Stimulated activated CD4-positive, alpha-beta T cell treated with anti-CD3 and anti-CD28 coated beads, Interleukin-1b, Interleukin-23, amount 100 ng/mL, for 24 hours (primary cell): Measurements from ENCODE around the gene SPTB.

Source experiments
- DNase-seq, 4 experiments: peaks; one replicate each; pipeline ENCODE4 v3.0.0-alpha.2; 2020; ENCODE audit warnings: low read depth in 4 of 4, low spot score in 1 of 4

SPTB gene

DNA sequence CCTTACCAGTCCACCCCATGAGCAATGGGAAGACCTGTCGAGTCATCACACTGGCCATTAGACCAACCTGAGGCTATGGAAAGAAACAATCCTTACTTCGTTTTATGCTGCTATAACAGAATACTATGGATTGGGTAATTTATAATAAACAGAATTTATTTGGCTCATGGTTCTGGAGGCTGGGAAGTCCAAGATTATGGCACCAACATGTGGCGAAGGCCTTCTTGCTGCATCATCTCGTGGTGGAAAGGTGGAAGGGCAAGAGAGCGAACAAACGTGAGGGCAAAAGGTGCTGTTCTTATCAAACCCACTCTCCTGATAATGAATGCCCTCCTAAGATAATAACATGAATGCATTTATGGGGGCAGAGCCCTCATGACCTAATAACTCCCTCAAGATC, 9.6 kb upstream of the SPTB start:
- no peak for DNase-seq

GRCh38 chr14:64885559-64885958, 5.9 kb upstream of the SPTB start:
- no peak for DNase-seq

GRCh38 chr14:64880221-64881121, 764 bp upstream of the SPTB start:
- DNase-seq = peak in 3 of 4 experiments; percentile 21 to 57 (median 44)

DNA sequence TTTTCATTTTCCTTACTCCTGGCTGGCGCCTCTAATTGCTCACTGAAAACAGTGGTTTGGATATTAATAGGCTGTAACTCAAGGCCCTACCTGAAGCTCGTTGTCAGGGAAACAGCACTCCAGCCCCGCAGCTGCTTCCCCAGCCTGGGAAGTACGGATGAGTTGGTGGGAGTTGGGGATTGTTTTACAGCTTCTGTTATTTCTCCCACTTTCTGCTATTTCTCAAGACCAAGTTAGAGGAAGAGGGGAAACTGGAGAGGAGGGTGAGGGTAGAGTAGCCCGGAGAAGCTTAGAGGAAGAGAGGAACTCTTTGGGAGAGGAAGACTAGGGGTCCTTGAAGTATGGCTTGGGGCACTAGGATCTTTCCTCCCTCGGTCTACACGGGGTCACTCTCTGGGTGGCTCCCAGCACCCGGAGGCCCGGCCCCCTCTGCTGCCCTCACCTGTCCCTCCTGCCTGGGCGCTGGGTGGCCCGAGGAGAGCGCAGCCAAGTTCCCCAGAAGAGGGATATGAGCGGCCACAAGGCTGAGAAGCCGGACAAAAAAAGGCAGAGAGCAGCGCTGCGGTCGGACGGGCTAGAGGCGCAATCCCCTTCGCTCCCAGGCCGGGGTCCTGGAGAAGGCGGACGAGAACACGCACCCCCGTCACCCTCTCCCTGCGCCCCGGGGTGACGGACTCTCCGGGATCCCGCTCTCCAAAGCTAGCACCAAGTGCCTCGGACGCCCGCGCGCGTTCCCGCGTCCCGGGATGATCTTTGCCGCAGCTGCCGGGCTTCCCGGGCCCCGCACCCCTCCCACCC, 671 bp downstream of the SPTB start:
- DNase-seq = no peak

- no peak for DNase-seq
Observed at GRCh38 chr14:64877846-64878245, 1.9 kb downstream of the SPTB start.

DNA sequence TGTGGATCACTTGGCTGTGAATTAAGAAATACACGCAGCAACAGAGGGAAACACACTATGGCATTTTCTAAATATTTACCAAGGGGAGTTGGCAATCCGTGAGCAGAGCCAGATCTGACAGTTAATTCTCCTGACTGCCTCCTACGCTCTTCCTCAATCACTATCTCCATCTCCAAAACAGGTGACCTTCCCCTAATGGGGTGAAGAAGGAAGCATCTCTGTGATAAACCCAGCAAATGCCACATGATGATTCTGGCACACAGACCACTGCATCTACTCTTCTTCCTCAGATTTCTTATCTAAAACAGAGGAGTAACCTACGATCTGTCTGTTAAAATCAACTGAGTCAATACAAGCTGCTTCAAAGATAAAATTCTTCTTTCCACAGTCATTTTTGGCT, 4.4 kb downstream of the SPTB start:
- no peak for DNase-seq

DNA sequence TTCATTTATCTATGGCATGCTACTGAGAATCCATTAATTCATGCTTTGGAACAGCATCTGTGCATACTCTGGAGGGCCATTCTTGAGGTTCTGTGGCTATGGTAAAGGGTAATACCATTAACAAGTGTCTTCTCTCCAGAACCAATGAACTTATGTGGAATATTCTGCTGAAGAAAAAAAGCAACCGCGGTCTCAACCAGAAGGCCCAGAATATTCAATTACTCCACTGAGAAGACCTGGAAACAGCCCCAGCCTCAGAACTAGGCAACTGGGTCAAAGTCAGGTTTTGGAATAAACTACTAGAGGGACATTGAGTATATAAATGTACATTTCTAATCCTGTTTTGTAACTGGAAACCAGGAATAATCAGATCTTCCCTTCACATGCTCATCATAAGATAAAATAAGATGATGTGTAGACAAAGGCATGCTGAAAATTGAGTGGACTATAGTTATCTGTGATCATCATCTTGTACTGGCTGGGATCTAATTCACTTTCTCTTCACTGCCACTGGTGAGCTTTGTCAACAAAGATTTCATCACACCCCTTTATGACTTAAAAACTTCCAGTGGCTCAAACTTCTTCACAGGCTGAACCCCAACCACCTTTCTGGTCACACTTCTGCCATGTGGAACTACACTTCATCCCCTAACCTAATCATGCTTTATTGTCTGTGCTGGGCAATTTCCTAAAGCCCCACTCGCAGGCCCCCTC, 6.0 kb downstream of the SPTB start:
- DNase-seq = no peak

- DNase-seq = no peak
Observed at GRCh38 chr14:64871344-64871743, 8.4 kb downstream of the SPTB start.

- DNase-seq = no peak
Observed at GRCh38 chr14:64870160-64870559, 9.5 kb downstream of the SPTB start.

DNA sequence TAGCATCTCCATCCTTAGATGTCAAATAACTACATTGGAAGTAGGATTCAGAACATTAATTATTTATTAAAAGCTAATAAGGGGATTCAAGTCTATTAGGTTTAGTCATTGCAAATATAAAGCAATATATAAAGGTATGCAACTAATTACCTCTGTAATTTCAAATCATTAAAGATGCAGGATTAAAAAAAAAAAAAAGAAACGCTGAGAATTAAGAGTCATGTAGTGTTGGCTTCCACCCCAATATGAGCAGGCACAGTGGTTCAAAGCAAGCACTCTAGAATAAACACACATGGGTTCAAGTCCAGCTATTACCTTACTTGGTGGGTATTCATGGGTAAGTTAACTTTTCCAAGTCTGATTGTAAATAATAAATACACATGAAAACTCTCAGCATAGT, 10.9 kb downstream of the SPTB start:
- no peak for DNase-seq

- no peak for DNase-seq
Observed at GRCh38 chr14:64868379-64868778, 11.3 kb downstream of the SPTB start.

GRCh38 chr14:64867182-64867581, 12.5 kb downstream of the SPTB start:
- no peak for DNase-seq

DNA sequence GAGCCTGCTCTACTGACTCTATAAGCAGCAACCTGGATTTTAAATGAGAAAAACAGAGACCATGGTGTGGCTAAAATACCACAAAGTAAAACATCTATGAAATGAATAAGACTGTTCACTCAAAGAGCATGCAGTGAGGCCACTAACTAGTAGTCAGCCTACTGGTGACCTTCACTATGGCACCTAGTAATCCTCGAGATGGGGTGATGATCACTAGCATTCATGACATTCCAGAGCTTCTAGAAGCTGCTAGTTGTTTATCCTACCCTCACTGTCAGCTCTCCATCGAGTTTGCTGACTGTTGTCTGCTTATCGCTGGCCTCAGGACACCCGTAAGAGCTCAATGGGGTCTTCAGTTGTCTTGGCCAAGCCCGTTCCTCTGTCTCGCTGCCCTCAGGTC, 13.7 kb downstream of the SPTB start:
- DNase-seq = no peak

- DNase-seq = no peak
Observed at GRCh38 chr14:64865109-64865508, 14.6 kb downstream of the SPTB start.

DNA sequence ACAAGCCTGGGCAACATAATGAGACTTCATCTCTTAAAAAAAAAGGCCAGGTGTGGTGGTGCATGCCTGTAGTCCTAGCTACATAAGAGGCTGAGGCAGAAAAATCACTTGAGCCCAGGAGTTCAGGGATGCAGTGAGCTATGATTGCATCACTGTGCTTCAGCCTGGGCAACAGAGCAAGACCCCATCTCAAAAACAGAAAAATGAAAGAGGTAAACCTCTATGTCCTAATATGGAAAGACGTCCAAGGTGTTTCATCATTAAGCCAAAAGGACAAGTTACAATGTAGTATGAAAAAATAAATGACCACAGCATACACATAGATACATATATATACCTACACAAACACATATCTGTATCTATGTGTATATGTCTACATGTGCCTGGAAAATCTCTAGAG, 15.4 kb downstream of the SPTB start:
- DNase-seq = no peak

DNA sequence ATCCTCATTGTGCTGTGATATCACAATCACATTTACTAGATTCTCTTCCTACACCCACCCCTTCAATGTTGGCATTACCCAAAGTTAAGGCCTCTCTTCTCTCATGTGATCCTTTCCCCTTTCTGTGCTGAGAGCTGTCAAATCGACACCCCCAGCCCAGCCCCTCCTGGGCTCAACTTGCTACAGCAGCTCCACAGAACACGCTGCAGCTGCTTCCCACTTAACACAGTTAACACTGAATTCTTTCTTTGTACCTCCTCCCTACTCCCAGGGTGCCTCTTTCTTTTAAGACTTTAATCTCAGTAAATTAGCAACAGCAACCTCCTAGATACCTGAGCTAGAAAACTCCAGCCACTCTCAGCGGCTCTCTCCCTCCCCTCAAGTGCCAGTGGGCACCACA, 17.8 kb downstream of the SPTB start:
- no peak for DNase-seq

GRCh38 chr14:64860039-64860438, 19.7 kb downstream of the SPTB start:
- no peak for DNase-seq

DNA sequence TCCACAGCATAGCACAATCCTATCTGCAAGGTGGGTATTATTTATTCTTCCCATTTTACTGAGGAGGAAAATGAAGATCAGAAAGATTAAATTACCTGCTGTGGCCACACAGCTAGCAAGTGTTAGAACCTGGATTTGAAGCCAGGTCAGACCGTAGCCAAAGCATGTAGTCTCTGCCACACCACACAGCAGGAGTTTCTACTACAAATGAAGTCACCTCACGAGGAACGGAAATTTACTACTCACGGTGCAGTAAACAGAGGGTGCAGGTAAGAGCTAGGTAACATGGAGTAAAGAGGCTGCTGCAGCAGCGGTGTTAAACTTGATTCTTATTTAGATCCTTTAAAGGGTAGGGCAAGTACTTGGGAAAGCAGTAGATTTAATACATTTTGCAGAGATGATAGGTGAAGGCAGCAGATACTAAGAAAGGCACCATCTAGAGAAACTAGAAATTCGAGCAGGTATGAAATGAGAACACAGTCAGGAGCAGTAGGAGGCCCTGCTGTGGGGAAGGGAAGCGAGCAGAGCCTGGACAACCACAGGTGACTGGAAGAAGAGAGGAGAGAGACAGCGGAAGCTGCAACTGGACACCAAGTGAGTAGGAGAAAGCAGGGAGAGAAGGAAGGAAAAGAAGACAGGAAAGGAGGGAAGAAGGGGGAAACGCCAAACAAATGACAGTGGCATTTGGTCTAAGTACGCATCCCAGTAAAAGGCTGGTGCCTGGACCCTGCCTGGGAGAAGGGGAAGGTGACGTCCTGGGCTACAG, 21.5 kb downstream of the SPTB start:
- no peak for DNase-seq

DNA sequence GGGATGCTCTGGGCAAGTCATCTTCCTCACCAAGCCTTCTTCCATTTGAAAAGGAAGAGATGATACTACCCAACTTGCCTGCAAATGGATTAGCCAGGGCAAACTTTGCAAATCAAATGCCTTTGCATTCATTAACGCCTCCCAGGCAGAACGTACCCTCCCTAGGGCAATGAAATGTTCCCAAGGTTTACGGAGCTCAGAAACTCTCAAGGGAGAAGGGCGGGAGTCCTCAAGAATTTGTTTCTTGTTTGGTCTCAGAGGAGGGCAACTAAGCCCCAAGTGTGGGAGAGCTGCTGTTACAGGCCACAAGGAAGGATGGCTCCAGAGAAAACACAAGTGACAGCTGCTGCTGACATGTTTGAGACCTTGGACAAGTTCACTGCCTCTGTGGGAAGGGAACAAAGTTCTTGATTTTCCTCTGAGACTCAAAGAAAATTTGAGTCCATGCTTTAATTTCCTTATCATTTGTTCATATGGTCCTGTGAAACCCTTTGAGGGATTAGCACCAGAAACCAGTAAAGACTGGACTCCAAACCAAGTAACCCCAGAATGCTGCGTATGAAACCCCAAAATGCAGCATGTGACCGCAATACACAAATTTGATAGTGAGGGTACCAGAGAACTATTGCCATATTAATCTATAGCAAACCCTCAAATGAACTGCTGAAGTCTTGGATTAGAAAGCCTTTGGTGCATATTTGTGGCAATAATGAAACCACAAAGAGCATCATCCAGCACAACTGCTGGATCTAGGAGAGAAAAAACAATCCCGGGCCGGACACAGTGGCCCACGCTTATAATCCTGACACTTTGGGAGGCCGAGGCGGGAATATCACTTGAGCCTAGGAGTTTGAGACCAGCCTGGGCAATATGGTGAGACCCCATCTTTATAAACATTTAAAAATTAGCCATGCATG, 22.9 kb downstream of the SPTB start:
- no peak for DNase-seq
